Measurements from ENCODE around the gene DHX32. TPM values are rescaled to one million over a fixed set of nuclear protein-coding genes. Genes with fewer than 3 reads are reported as not detected.

Gene DHX32
- total and polyA plus RNA-seq, 2 donors (not counting 3 experiments of a cell fraction or from before 2014, with no cell fraction given): 17.1 to 29.6 TPM

DNA sequence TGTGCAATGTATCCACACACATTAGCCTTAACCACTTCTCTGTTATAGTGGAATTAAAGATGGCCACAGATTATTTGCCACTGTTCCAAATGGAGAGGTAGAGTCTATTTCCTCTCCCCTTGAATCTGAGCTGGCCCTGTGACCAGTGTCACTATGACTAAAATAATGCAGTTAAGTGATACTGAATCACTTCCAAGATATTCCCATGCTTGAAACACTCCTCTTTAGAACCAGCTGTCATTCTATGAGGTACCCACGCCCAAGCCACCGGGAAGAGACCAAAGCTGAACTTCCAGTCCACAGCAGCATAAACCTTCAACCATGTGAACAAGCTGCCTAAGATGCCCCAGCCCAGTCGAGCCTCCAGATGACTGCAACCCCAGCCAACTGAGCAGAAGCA is 2.1 kb upstream of the DHX32 start:
- DNase-seq (ENCODE audit: low read depth, low spot score) (no peak), FAIRE-seq (no peak)
- Histone ChIP-seq H3K4me3 (replicated peaks in 1 of 3; ENCODE audit: insufficient read depth in 1 of 3, low read depth in 1 of 3, low read length in 3 of 3) (no peak overlapping the region), H3K9ac (replicated peaks; ENCODE audit: extremely low read depth, insufficient read depth, low read length) (no peak overlapping the region), H3K36me3 (ENCODE audit: control insufficient read depth in 2 of 2, extremely low read depth in 1 of 2, insufficient read depth in 2 of 2, low read length in 2 of 2) (no peaks in the 10 kb centered on the region), H3K9me3 (replicated peaks; ENCODE audit: control insufficient read depth, insufficient read depth, low read length) (no peaks in the 10 kb centered on the region), H3K4me2 (ENCODE audit: insufficient read depth, low read length) (no peak overlapping the region), H3K9me1 (replicated peaks; ENCODE audit: control insufficient read depth, extremely low read depth, insufficient read depth, low read length) (no peaks in the 10 kb centered on the region), H4K20me1 (replicated peaks; ENCODE audit: control insufficient read depth, extremely low read depth, insufficient read depth, low read length) (no peaks in the 10 kb centered on the region), H3K79me2 (ENCODE audit: control insufficient read depth, insufficient read depth, low read length) (peaks cover 2% of the 10 kb centered on the region), H3K27me3 (ENCODE audit: control insufficient read depth in 2 of 2, insufficient read depth in 2 of 2, low read length in 2 of 2) (no peaks in the 10 kb centered on the region), H3K4me1 (ENCODE audit: control insufficient read depth, extremely low read depth, insufficient read depth, low read length) (peaks cover 4% of the 10 kb centered on the region), H3K27ac (ENCODE audit: insufficient read depth, low read depth, low read length) (no peak overlapping the region), H2AFZ (ENCODE audit: low read depth, low read length) (no peak overlapping the region)
- CTCF ChIA-PET: interaction anchor here (0.8 to 2.0 kb wide), 3 partner anchors 11 to 14 kb away, joined by 3 to 11 read pairs (median 5); no protein-coding TSS in a partner anchor
- intact Hi-C loops (cut with micrococcal nuclease) (no loop called here), dilution Hi-C loops (cut with MboI; ENCODE audit: extremely low pct_ligation_motif_present, low sequenced_read_pairs) (no loop called here)
- TF ChIP-seq GATA2 (IDR thresholded peaks at IDR 0.05; ENCODE audit: insufficient read depth, insufficient read length, low read depth, low read length) (no peak), POLR2A (IDR thresholded peaks at IDR 0.05; ENCODE audit: low read depth, low read length) (no peak), POLR2AphosphoS5 (IDR thresholded peaks at IDR 0.05; ENCODE audit: insufficient read depth, low read depth, low read length) (no peak), EZH2 (IDR thresholded peaks at IDR 0.05; ENCODE audit: borderline replicate concordance, low read depth, low read length, severe bottlenecking) (no peak), FOS (IDR thresholded peaks at IDR 0.05; ENCODE audit: borderline replicate concordance, insufficient read depth, low read length) (no peak), MYC (IDR thresholded peaks at IDR 0.05; ENCODE audit: low read depth, low read length) (no peak), JUN (IDR thresholded peaks at IDR 0.05; ENCODE audit: borderline replicate concordance, insufficient read depth, insufficient read length, low read depth) (no peak), CTCF (IDR thresholded peaks at IDR 0.05; ENCODE audit: extremely low read depth in 1 of 2, insufficient read depth in 1 of 2, low read depth in 1 of 2, low read length in 2 of 2) (no peak)
- TF ChIP-seq, protein P1, sequence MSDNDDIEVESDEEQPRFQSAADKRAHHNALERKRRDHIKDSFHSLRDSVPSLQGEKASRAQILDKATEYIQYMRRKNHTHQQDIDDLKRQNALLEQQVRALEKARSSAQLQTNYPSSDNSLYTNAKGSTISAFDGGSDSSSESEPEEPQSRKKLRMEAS (IDR thresholded peaks at IDR 0.05; ENCODE audit: insufficient read depth, insufficient read length): no peak
- POLR2A ChIA-PET: no interaction called here
- no TSS peak for BruUV-seq (replicated peaks)
